ENCODE results near the gene TMEM125.

- TF ChIP-seq CTCF (IDR thresholded peaks at IDR 0.05) (no peak), POLR2AphosphoS5 (IDR thresholded peaks at IDR 0.05) (no peak), POLR2A (IDR thresholded peaks at IDR 0.05) (no peak)
These were observed 48.0 kb upstream of the TMEM125 start for GRCh38 chr1:43221797-43222196.

All from prostate gland (tissue), 2 donors.